Right lung (tissue), 5 donors: ENCODE data around the gene SZT2. TPM values are rescaled to one million over a fixed set of nuclear protein-coding genes. Genes with fewer than 3 reads are reported as not detected.

ENCODE experiments used
- DNase-seq, 2 donors: peaks; one replicate each; pipeline ENCODE4 v3.0.0-alpha.2; 2013
- polyA plus RNA-seq, 5 donors: library from polyadenylated mRNA; unstranded; fragments of 120-200 nt; gene quantifications; one replicate each; pipeline versions ENCODE4 v1.2.1 to v1.2.3, GENCODE V29; 2013; ENCODE audit warnings: inconsistent platforms in 1 of 5, low replicate concordance in 1 of 5; ENCODE audit not compliant: insufficient read length in 5 of 5, insufficient read depth in 1 of 5

Gene SZT2
- polyA plus RNA-seq, 5 donors = 22.5 to 31.0 (median 26.4) TPM

- no peak for DNase-seq
Observed at GRCh38 chr1:43422995-43423671, 33.4 kb downstream of the SZT2 start.

DNA sequence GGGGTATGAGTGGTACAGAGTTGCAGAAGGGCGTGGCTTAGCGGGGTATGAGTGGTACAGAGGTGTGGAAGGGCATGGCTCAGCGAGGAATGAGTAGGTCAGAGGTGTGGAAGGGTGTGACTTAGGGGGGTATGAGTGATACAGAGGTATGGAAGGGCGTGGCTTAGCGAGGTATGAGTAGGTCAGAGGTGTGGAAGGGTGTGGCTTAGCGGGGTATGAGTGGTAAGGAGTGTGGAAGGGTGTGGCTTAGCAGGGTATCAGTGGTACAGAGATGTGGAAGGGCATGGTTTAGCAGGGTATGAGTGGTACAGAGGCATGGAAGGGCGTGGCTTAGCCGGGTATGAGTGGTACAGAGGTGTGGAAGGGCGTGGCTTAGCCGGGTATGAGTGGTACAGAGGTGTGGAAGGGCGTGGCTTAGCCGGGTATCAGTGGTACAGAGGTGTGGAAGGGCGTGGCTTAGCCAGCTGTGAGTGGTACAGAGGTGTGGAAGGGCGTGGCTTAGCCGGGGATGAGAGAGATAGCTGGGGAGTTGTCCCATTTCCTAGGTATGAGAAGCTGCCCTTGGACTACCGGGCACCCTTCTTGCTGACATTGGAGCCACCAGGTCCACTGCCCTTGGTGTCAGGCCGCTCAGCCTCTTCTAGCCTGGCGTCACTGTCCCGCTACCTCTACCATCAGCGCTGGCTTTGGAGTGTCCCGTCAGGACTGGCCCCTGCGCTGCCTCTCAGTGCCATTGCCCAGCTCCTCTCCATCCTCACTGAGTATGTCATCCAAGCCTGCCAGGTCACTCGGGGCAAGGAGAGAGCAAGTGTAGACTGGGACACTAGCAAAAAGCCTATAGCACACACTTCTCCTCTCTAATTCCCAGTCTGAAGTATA is 34.2 kb downstream of the SZT2 start:
- DNase-seq = no peak

DNA sequence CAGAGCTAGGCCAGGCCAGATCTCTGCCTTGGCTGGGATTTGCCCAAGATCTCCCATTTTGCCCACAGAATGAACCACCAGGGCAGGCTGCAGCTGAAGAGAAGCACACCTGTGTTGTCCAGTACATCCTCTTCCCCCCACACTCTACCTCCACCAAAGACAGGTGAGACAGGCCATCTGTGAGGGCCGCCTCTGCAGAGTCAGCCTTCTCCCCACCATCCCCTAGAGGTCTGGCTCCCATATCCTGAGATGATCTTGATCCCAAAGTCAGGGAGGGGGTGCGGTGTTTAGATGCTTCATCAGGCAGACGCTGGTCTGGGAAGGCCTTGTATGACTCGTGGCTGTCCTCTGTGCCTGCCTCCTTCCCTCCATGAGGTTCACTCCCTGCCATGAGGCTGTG is 35.3 kb downstream of the SZT2 start:
- DNase-seq = no peak

DNA sequence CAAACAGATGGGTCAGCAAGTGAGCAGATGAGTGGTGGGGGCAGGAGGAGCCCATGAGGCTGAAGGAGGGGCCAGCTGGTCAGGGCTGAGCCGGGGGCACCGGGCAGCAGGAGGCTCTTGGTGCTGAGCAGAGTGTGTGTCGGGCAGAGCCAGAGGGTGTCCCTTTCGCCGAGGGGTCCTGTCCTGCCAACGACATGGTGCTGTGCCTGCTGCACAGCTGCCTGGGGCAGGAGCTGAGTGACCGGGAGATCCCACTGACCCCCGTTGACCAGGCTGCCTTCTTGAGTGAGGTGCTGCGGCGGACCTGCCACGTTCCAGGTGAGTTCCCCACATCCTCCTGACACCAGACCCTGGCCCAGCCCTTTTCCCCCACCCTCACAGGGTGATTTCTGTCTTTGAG is 36.5 kb downstream of the SZT2 start:
- no peak for DNase-seq

DNA sequence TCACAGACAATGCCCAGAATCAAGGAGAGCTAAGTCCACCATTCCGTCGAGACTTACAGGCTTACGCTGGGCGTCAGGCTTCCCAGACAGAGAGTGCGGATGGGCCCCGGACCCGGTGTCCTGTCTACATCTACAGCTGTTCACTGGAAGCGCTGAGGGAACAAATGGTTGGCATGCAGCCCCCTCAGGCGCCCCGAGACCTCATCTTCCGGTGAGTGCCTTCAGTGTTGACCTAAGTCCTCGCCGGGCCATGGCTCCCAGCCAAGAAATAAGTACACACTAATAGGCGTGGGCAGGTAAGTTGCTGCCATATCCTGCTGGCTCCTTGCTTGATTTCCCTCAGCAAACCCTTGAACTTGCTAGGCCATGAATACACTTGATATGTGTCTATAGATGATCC is 37.8 kb downstream of the SZT2 start:
- no peak for DNase-seq

DNA sequence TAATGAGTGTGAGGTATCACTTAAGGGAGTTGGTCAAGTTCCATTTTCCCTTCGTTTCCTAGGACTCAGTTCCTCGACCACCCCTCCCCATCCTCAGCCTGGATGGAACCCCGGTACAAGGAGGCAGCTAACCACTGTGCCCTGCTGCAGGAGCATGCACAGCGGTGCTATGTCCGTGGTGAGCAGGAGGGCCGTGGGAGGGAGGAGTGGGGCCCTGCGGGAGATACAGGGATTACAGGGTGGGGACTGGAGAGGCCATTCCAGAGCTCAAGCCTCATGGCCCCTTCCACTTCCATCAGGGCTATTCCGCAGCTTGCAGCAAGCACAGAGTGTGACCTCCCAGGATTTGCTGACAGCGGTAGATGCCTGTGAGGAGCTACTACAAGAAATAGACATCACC is 38.2 kb downstream of the SZT2 start:
- DNase-seq = no peak

DNA sequence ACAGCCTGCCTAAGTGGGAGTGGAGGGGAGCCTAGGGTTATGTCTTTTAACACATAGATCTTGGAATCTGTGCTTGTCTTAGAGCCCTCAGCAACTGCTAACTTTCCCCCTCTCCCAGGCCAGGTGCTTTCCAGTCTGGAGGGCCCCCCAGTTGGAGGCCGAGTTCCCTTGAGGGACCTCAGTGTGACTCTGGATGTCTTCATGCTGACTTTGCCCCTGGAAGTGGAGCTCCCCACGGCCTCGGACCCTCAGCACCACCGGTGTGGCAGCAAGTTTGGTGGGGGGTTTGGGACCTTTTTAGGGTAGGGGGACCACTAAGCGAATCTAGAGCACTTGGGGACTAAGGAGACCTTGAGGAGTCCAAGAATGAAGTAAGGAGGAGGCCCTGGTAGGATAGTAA is 41.1 kb downstream of the SZT2 start:
- DNase-seq = no peak

DNA sequence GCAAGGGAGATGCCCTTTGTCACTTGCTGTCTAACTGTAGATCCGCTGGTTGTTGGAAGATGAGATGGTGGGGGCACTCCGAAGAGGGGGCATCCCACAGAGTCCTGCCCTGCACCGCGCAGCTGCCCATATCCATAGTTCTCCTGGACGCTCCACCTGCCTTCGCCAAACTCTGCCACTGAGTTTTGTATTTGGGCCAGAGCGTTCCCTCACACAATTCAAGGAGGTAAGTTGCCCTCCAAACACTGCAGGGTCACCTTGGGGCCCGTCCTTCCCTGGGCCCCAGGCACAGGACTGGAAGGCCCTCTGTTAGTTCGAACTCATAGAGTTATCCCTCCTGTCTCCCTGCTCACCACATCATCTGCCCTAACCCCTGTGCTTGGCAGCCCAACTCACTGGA is 42.0 kb downstream of the SZT2 start:
- no peak for DNase-seq

DNA sequence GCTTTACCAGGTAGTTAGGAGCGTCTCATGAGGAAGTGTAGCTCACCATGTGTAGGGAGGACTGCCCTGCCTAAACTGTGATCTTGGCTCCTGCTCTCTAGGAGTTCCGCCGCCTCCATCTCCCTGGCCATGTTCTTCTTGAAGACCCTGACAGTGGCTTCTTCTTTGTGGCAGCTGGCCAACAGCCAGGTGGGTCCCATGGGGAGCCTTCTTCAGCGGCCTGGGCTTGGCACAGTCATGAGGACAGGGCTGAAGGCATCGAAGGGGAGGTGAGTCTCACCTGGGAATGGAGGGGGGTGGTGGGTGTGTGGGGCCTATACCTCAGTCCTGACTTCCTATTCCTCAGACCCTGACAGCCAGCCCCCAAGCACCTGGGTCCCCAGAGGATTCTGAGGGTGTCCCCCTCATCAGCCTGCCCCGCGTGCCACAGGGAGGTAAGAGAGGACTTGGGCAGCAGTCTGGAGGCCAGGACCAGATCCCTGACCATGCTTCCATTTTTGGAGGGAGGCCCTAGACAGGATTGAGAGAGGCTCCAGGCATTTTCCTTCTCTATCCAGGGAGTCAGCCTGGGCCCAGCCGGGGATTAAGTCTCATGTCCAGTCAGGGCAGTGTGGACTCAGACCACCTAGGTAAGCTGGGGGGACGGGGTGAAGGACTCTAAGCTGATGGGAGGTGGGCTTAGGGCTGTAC is 42.6 kb downstream of the SZT2 start:
- DNase-seq = no peak

- no peak for DNase-seq
Observed at GRCh38 chr1:43432907-43433306, 43.2 kb downstream of the SZT2 start.

DNA sequence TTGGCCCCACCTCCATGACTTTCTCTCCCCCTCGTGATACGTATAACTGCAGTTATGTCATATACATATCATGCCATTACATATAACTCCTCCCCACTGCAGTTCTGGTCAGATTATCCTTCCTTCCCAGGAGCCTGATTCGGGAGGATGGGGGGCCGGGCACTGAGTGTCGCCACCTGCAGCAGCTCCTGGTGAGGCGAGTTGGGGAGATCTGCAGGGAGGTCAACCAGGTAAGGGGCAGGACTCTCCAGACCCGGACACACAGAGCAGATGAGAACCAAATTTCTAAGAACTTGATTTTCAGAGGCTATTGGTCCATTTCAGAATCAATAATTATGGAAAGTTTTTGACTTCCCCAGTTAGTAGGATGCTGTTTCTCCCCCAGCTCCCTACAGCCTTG is 44.6 kb downstream of the SZT2 start:
- DNase-seq = no peak

DNA sequence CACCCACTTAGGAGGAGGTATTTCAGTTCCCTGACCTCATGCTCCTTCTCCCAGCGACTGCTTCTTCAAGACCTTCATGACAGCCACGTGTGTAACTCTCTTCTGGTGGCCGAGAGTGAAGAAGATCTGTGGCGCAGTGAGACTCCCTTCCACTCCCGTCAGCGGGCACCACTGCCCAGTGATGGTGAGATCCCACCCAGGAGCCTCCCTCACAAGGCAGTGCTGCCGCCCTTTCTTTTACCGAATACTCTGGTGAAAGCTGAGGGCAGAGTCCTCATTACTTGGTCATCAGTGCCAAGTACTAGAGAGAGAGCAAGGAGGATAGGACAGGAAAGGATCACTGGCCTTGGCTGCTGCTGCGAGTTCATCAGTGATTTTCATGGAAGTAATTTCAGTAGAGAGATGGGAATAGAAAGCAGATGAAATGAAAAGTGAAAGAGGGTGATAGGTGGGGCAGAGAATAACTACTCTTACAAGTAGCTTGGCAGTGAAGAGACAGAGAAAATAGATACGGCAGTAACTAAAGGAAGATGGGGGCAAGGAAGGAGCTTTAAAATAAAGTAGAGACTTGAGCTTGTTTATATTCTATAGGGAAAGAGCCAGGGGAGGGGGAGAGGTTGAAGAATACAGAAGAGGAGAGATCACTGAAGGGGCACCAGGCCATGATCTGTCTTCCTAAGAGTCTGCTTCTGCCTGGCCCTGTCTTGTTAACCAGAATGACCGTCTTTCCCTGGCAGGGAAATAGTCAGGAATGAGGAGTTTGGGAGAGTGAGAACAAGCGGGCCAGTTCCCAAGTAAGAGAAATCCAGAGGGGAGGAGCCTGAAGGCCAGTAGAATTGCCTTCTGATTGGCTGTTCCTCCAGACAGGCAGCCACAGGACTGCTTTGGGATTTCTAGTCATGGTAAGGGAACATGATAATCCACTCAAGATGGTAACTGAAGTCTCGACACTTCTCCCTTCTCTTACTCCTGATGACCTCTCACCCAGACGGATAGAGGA is 45.7 kb downstream of the SZT2 start:
- DNase-seq = peak; percentile 35 to 37

GRCh38 chr1:43436371-43436770 is 46.7 kb downstream of the SZT2 start:
- no peak for DNase-seq

- no peak for DNase-seq
Observed at GRCh38 chr1:43437031-43437973, 47.6 kb downstream of the SZT2 start.

- DNase-seq = no peak
Observed at GRCh38 chr1:43438006-43438405, 48.3 kb downstream of the SZT2 start.

GRCh38 chr1:43438576-43438952 is 48.9 kb downstream of the SZT2 start:
- no peak for DNase-seq

DNA sequence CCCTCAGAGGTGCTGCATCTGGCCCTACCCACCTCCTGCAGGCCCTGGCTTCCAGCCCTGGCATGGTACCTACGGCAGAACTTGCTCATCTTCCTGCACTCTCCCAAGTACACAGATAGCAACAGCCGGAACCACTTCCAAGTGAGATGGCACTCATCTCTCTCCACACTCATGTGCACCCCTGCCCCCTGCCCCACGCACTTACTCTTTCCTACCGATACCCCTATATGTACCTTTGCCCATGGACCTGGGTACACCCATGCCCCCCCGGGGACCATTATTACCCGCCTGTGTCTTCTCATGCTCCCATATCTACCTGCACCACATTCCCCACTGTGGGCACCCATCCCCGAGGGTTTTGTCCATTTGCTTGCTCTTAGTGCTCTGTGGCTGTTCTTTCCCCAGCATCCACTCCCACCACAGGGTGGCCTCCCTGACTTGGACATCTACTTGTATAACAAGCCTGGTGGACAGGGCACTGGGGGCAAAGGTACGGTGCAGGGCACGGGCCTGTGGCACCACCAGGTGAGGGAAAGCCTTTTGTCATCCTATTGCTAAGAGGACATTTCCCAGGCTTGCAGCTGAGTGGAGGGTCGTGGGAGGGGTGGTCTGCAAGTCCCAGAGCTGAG is 49.4 kb downstream of the SZT2 start:
- DNase-seq = no peak

DNA sequence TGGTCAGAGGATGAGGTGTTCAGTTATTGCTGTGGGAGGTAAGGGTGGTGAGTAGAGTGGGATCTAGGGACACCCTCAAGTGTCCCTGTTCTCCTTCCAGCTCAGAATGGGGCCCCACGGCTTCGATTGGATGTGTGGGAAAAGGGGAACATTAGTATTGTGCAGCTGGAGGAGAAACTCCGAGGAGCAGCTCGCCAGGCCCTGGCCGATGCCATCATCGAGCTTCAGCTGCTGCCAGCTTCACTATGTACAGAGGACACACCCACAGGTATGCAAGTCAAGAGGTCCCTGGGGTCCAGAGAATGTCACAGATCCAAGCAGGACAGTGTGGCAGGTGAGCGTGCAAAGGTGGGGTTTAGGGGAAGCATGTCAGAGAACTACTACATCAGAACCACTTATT is 50.1 kb downstream of the SZT2 start:
- DNase-seq = no peak

DNA sequence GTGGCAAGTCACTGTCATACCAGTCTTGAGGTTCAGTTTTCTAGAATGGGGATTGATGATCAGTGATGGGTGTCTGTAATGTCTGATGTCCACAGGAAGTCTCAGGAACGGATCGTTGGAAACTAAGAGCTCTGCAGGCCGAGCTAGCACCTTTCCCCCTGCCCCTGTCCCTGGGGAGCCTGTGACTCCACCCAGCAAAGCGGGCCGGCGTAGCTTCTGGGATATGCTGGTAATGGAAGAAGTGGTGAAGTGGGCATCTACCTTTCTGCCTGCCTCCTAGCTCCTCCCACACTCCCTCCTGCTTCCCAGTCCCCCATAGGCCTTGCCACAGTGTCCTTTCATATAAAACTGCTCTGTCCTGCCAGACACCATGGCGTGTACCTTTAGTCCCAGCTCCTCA is 50.7 kb downstream of the SZT2 start:
- no peak for DNase-seq
